Dedifferentiated amniotic fluid mesenchymal stem cell (primary cell): ENCODE measurements around the gene HPS6.
"Not testable (repeated sequence)": the region's sequence is repeated elsewhere in the genome, so short reads cannot be mapped to it uniquely, and the experiment has no call there.

Source experiments
- DNase-seq: peaks from one replicate; pipeline ENCODE4 v3.0.0-alpha.2; 2016; ENCODE audit errors: extremely low spot score

The HPS6 gene

GRCh38 chr10:102064868-102065560 is at the start of gene HPS6:
HPS6 (plus strand) TSS chr10:102065349; CDS start chr10:102065475, 126 bp downstream.
- DNase-seq, result peak; percentile 82

GRCh38 chr10:102016416-102016815 is 48.7 kb upstream of the HPS6 start:
- DNase-seq, result no peak

DNA sequence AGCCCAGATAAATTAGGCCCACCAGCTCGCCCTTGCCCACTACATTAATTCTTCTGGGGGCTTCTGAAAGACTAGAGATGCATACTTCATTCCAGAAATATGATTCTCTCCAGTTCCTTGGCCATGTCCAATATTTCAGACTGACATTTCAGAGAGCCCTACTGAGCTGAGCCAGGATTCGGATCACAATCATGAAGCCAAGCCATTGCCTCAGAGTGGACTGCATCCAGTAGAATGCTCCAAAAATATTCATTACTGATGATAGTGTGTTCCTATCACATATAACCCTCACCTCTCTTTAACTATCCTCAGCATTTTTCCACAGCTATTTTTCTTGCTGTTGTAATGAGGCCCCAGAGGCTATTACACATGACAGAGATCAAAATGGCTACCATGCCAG is 47.9 kb upstream of the HPS6 start:
- DNase-seq, result no peak

- no peak for DNase-seq
Measured at GRCh38 chr10:102020938-102021337, 44.2 kb upstream of the HPS6 start.

DNA sequence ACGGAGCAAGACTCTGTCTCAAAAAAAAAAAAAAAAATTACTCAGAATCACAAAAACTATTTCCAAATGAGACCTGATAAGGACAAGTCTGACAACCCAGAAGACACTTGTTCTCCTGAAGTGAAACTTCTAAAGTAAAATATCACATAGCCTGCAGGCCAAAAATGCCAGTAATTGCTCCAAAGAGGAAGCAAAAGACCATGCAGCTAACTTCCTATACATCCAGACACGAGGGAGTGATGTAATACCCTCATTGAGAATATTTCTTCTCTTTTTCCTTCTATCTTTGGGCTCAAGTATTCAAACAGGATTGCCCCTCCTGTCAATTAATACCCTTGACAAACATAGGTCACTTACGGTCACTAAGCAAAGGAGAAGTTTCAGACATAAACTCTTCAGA is 40.4 kb upstream of the HPS6 start:
- no peak for DNase-seq

DNA sequence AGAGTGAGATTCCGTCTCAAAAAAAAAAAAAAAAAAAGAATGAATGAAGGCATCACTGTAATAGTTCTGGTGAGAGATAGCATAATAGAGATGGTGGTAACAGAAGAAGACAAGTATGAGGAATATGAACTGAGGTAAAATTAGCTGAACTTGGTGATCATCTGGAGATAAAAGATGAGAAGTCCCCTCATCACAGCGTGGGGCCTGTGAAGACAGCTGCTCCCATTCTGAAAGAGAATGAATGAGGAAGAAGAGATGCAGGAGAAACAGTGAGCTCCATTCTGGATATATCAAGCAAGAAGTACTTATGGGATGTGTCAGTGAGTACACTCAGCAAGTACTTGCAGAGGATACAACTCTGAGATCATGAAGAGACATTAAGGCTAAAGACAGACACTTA is 37.9 kb upstream of the HPS6 start:
- no peak for DNase-seq

- DNase-seq, result no peak
Measured at GRCh38 chr10:102033787-102034186, 31.4 kb upstream of the HPS6 start.

- not testable (repeated sequence) for DNase-seq
Measured at GRCh38 chr10:102035807-102036206, 29.3 kb upstream of the HPS6 start.

- no peak for DNase-seq
Measured at GRCh38 chr10:102038410-102038809, 26.7 kb upstream of the HPS6 start.

GRCh38 chr10:102040305-102041050 is 24.7 kb upstream of the HPS6 start:
- DNase-seq, result no peak

- no peak for DNase-seq
Measured at GRCh38 chr10:102045292-102045691, 19.9 kb upstream of the HPS6 start.

- no peak for DNase-seq
Measured at GRCh38 chr10:102046095-102046494, 19.1 kb upstream of the HPS6 start.

DNA sequence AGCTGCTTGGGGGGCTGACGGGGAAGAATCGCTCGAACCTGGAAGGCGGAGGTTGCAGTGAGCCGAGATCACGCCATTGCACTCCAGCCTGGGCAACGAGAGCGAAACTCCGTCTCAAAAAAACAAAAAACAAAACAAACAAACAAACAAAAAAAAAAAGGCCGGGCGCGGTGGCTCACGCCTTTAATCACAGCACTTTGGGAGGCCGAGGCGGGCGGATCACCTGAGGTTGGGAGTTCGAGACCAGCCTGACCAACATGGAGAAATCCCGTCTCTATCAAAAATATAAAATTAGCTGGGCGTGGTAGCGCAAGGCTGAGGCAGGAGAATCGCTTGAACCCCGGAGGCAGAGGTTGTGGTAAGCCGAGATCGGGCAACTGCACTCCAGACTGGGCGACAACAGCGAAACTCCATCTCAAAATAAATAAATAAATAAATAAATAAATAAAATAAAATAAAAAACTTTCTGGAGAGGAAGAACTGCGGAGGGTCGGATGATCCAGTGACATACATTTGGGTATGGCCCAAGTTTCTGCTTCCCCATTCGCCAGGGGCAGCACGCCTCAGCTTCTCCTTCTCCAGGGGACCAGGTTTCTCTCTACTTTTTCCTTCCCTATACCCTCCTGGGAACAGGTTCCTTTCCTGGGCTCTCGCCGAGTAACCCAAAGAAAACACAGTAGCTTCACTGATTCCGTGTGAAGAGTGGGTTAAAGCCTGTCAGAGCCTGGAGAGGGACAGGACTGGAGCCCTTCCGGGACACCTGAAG is 10.1 kb upstream of the HPS6 start:
- not testable (repeated sequence) for DNase-seq

DNA sequence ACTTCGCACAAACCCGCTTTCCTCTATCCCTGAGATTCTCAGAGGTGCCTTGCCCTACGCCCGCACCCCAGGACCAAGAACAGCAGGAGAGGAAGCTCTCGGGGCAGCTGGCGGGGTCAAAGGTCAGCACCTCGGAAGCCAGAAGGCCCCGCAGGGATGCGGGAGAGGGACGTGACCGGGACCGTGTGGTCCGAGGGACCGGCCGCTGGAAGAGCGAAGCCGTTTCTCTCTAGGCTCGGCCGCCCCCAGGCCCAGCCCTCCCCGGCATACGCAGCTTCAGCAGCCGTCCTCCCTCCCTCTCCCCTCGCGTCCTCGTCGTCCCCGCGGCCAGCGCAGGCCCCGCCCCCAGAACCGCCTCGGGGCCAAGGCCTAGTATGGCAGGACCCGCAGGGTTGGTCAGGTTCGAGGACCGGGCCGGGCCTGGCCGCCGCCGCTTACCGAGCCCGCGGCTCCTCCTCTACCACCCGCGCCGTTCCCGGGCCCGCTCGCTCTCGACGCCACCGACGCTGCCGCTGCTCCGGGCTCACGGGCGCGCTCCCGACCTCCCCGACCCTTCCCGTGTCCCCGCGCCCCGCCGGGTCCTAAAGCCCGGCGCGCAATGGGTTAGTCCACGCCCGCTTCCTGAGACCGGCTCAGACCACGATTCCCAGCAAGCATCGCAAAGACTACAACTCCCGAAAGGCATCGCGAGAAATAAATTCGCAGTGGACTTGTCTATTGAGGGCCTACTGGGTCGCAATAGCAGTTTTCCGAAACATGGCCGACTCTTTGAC is 9.3 kb upstream of the HPS6 start, which contains the start of gene ARMH3:
TSS of gene ARMH3 (minus strand) at position 527 of the 773 bp plus-strand sequence. CDS start 16,059 bp downstream, outside the sequence.
- DNase-seq, result peak; percentile 98

DNA sequence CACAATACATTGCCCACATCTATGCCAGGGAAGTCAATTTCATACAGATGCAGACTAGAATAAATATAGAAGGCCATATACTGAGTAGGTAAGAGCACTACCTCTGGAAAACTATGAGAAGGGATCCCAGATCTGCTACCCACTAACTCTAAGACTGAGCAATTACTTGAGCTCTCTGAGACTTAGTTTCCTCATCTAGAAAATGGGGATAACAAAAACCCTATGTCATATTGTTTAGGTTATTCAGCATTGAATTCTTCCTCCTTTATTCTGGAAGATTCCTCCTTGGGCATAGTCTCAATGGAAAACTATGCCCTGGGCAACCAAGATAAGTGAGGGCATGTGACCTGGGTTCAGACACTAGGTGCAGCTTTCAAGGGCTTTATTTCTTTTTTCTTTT is 5.2 kb upstream of the HPS6 start:
- DNase-seq, result no peak

DNA sequence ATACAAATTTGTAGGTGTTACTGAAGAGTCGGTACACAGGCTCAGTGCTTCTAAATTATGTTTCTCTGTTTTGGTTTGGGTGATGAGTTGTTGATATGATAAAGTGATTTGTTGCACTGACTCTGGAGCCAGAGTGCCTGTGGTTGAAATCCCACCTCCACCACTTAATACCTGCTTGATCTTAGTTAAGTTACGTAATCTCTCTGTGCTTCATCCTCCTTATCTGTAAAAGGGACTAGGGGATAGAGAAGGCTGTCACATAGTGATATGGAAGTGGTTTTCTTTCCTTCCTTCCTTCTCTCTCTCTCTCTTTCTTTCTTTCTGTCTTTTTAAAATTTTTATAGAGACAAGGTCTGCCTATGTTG is 664 bp upstream of the HPS6 start:
- DNase-seq, result no peak

GRCh38 chr10:102065561-102066398 is 631 bp downstream of the HPS6 start:
- DNase-seq, result no peak

DNA sequence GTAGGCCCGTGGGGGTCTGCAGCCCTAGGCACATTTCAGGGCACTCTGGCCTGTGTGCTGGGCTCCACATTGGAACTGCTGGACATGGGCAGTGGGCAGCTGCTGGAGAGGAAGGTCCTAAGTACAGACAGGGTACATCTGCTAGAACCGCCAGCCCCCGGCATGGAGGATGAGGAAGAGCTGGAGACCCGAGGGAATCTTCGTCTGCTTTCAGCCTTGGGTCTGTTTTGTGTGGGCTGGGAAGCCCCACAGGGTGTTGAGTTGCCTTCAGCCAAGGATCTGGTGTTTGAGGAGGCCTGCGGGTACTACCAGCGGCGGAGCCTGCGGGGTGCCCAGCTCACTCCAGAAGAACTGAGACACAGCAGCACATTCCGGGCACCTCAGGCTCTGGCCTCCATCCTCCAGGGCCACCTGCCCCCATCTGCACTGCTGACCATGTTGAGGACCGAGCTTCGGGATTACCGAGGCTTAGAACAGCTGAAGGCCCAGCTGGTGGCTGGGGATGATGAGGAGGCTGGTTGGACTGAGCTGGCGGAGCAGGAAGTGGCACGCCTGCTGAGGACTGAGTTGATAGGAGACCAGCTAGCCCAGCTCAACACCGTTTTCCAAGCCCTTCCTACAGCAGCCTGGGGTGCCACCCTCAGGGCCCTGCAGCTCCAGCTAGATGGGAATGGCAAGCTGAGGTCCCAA is 1.4 kb downstream of the HPS6 start:
- DNase-seq, result no peak

- no peak for DNase-seq
Measured at GRCh38 chr10:102067091-102067916, 2.2 kb downstream of the HPS6 start.
